ENCODE data around the gene GOLGA6L7.
"Not testable (repeated sequence)": the region's sequence is repeated elsewhere in the genome, so short reads cannot be mapped to it uniquely, and the experiment has no call there.

GOLGA6L7 gene

GRCh38 chr15:28848521-28848920, at the start of gene GOLGA6L7:
Gene GOLGA6L7 (minus strand): TSS chr15:28848644. CDS start chr15:28848549, 95 bp downstream.
- H3K9me3 Mint-ChIP-seq; H3K27ac Mint-ChIP-seq (ENCODE audit: low read depth); H3K27me3 Mint-ChIP-seq; H3K4me3 Mint-ChIP-seq; ATAC-seq (replicated peaks; ENCODE audit: extremely low read depth, poor library complexity, severe bottlenecking); H3K36me3 Mint-ChIP-seq (ENCODE audit: insufficient read depth); DNase-seq (ENCODE audit: low spot score in 2 of 2): not testable (repeated sequence)
- H3K4me1 Mint-ChIP-seq, result peaks cover 12% of the 10 kb centered on the region

DNA sequence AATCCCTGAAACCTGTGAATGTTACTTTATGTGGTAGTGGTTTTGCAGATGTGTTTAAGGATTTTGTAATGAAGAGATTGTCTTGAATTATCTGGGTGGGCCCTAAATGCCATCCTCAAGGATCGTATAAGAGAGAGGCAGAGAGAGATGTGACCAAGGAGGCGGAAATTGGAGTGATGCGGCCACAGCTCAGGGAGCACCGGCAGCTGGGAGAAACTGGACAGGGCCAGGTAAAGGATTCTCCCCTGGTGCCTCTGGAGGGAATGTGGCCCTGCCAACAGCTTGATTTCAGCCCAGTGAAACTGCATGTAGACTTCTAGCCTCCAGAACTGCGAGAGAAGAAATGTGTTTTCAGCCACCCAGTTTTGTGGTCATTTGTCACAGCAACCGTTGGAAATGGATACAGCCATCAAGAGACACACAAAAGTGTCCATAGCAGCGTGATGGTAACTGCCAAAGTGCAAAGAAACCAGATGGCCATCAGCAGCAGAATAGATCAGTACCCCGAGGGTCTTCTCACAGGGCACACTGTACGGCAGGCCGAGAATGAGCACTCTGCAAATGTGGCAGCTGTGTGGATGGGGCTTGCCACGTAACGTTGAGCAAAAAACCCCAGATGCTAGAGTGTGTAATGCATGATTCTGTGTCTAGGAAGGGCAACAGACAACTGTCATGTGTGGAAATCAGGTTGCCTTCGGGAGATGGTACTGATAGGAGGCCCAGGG, 49.6 kb upstream of the GOLGA6L7 start:
- Mint-ChIP-seq H3K4me1 (peaks cover 31% of the 10 kb centered on the region), H3K9me3 (no peaks in the 10 kb centered on the region), H3K36me3 (ENCODE audit: insufficient read depth) (no peaks in the 10 kb centered on the region), H3K27ac (ENCODE audit: low read depth) (peak overlapping the region; percentile 2), H3K27me3 (no peaks in the 10 kb centered on the region), H3K4me3 (no peak overlapping the region)
- ATAC-seq (replicated peaks; ENCODE audit: extremely low read depth, poor library complexity, severe bottlenecking) (no peak), DNase-seq (ENCODE audit: low spot score in 2 of 2) (no peak)

GRCh38 chr15:28896951-28897350, 48.5 kb upstream of the GOLGA6L7 start:
- H3K4me1 Mint-ChIP-seq, result peaks cover 35% of the 10 kb centered on the region
- no peak overlapping the region for H3K4me3 Mint-ChIP-seq
- DNase-seq (ENCODE audit: low spot score in 2 of 2) (no peak), ATAC-seq (replicated peaks; ENCODE audit: extremely low read depth, poor library complexity, severe bottlenecking) (no peak)
- H3K27ac Mint-ChIP-seq (ENCODE audit: low read depth), result no peak overlapping the region
- H3K9me3 Mint-ChIP-seq, result no peaks in the 10 kb centered on the region
- H3K27me3 Mint-ChIP-seq, result no peaks in the 10 kb centered on the region
- no peaks in the 10 kb centered on the region for H3K36me3 Mint-ChIP-seq (ENCODE audit: insufficient read depth)

DNA sequence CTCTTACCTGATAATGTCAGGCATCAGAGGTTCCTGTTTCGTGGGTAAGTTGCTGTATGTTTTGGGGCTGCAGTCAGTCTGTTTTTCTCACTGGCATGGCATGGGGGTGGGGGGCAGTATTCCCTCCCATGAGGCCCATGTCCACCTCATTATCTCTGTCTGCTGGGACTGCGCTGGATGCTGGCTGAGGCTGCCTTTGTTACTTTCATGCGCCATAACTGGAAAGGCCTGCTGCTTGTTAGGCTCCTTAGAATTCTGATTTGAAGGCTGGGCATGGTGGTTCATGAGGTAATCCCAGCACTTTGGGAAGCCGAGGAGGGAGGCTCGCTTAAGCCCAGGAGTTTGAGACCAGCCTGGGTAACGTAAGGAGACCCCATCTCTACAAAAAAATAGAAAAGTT, 47.1 kb upstream of the GOLGA6L7 start:
- Mint-ChIP-seq H3K4me1 (peaks cover 43% of the 10 kb centered on the region), H3K4me3 (no peak overlapping the region), H3K27ac (ENCODE audit: low read depth) (no peak overlapping the region), H3K9me3 (no peaks in the 10 kb centered on the region), H3K27me3 (no peaks in the 10 kb centered on the region), H3K36me3 (ENCODE audit: insufficient read depth) (peaks cover 3% of the 10 kb centered on the region)
- DNase-seq (ENCODE audit: low spot score in 2 of 2) (no peak), ATAC-seq (replicated peaks; ENCODE audit: extremely low read depth, poor library complexity, severe bottlenecking) (no peak)

DNA sequence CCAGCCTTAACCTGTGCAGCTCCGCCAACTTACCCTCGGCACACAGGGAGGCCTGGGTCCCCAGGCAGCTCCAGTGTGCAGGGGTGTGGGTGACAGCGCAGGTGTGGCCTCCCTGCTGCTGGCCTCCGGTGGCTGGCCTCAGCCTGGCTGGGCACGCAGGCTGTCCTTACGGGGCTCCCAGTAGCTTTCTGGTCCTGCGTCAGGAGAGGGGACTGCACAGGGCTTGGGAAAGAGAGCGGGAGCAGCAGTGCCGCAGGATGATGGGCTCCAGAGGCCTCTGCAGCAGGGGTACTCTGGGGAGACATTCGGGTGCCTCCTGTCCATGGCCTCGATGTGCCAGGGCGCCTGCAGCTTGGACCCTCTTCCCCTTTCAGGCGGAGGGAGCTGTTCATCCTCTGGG, 46.7 kb upstream of the GOLGA6L7 start:
- ATAC-seq (replicated peaks; ENCODE audit: extremely low read depth, poor library complexity, severe bottlenecking), result no peak
- Mint-ChIP-seq H3K36me3 (ENCODE audit: insufficient read depth) (peaks cover 5% of the 10 kb centered on the region), H3K27ac (ENCODE audit: low read depth) (no peak overlapping the region), H3K27me3 (no peaks in the 10 kb centered on the region), H3K9me3 (no peaks in the 10 kb centered on the region), H3K4me3 (no peak overlapping the region), H3K4me1 (peaks cover 45% of the 10 kb centered on the region)
- no peak for DNase-seq (ENCODE audit: low spot score in 2 of 2)

DNA sequence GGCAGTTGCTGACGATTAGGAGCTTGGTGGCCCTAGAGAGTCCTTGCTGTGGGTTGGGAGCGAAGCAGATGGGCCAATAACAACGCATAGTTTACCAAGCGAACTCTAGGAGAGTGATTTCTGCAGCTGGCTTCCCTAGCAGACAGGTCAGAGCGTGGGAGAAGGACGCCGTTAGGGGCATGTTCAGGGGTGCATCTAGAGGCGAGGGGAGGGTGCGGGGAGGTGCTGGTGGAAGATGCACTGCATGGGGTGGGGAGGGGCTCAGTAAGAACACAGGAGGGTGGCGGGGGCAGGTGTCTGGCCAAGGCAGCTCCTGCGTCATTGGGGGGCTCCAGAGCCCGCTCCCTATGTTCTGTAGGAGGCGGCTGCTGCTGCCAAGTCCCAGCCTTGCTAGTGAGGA, 46.2 kb upstream of the GOLGA6L7 start:
- H3K4me3 Mint-ChIP-seq, result no peak overlapping the region
- H3K4me1 Mint-ChIP-seq, result peaks cover 46% of the 10 kb centered on the region
- H3K27ac Mint-ChIP-seq (ENCODE audit: low read depth), result peak overlapping the region; percentile 47
- H3K27me3 Mint-ChIP-seq, result no peaks in the 10 kb centered on the region
- H3K9me3 Mint-ChIP-seq, result no peaks in the 10 kb centered on the region
- H3K36me3 Mint-ChIP-seq (ENCODE audit: insufficient read depth), result peaks cover 5% of the 10 kb centered on the region
- DNase-seq (ENCODE audit: low spot score in 2 of 2) (no peak), ATAC-seq (replicated peaks; ENCODE audit: extremely low read depth, poor library complexity, severe bottlenecking) (no peak)

DNA sequence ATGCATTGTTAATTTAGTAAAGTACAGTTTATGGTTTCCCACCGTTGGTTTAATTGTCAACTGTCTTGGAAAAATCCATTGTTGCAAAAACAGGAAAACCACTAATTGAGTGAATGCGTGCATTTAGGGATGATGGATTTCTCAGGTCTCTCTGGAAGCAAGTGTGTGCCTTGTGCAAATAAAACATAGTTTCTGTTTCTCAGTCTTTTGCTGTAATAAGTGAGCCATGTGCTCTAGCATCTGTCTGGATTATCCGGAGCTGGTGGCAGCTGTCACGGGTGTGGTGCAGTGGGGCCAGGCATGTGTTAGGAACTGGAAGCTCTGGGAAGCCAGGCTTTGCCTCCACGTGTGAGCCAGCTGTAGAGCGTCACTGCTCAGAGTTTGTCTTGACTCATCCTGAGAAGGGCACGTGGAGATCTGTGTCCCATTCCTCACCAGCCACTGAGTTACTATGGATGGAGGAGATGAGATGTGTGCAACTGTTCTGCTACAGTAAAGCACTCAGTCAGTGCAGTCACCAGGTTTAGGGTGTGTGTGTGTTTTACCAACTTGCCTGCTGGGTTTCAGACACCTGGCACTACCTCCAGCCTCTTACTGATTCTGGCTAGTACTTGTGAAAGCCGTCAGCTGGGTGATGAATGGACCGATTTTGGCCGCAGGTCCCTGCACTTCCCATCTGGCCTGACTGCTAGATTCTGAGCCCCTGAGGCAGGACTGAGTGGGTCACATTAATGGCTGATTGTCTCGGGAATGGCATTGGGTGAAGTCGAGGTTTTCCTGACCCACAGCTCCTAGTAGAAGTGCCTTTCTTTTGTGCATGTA, 44.6 kb upstream of the GOLGA6L7 start:
- H3K27me3 Mint-ChIP-seq, result no peaks in the 10 kb centered on the region
- peaks cover 48% of the 10 kb centered on the region for H3K4me1 Mint-ChIP-seq
- peaks cover 5% of the 10 kb centered on the region for H3K36me3 Mint-ChIP-seq (ENCODE audit: insufficient read depth)
- no peaks in the 10 kb centered on the region for H3K9me3 Mint-ChIP-seq
- H3K4me3 Mint-ChIP-seq, result no peak overlapping the region
- DNase-seq (ENCODE audit: low spot score in 2 of 2) (no peak), ATAC-seq (replicated peaks; ENCODE audit: extremely low read depth, poor library complexity, severe bottlenecking) (no peak)
- H3K27ac Mint-ChIP-seq (ENCODE audit: low read depth), result no peak overlapping the region

- ATAC-seq (replicated peaks; ENCODE audit: extremely low read depth, poor library complexity, severe bottlenecking) (no peak), DNase-seq (ENCODE audit: low spot score in 2 of 2) (no peak)
- H3K27ac Mint-ChIP-seq (ENCODE audit: low read depth), result no peak overlapping the region
- H3K27me3 Mint-ChIP-seq, result no peaks in the 10 kb centered on the region
- peaks cover 5% of the 10 kb centered on the region for H3K36me3 Mint-ChIP-seq (ENCODE audit: insufficient read depth)
- peaks cover 48% of the 10 kb centered on the region for H3K4me1 Mint-ChIP-seq
- H3K4me3 Mint-ChIP-seq, result peak overlapping the region; percentile 64
- no peaks in the 10 kb centered on the region for H3K9me3 Mint-ChIP-seq
Measured at GRCh38 chr15:28891588-28891987, 43.1 kb upstream of the GOLGA6L7 start.

GRCh38 chr15:28890711-28891495, 42.5 kb upstream of the GOLGA6L7 start:
- Mint-ChIP-seq H3K27ac (ENCODE audit: low read depth) (peak overlapping the region; percentile 93), H3K4me3 (peak overlapping the region; percentile 64), H3K27me3 (no peaks in the 10 kb centered on the region), H3K4me1 (peaks cover 48% of the 10 kb centered on the region), H3K36me3 (ENCODE audit: insufficient read depth) (peaks cover 5% of the 10 kb centered on the region), H3K9me3 (no peaks in the 10 kb centered on the region)
- DNase-seq (ENCODE audit: low spot score in 2 of 2) (no peak), ATAC-seq (replicated peaks; ENCODE audit: extremely low read depth, poor library complexity, severe bottlenecking) (peak; percentile 74)

- H3K4me1 Mint-ChIP-seq, result peaks cover 48% of the 10 kb centered on the region
- H3K9me3 Mint-ChIP-seq; H3K27me3 Mint-ChIP-seq; ATAC-seq (replicated peaks; ENCODE audit: extremely low read depth, poor library complexity, severe bottlenecking); DNase-seq (ENCODE audit: low spot score in 2 of 2); H3K36me3 Mint-ChIP-seq (ENCODE audit: insufficient read depth): not testable (repeated sequence)
- H3K4me3 Mint-ChIP-seq, result peak overlapping the region; percentile 64
- peak overlapping the region; percentile 93 for H3K27ac Mint-ChIP-seq (ENCODE audit: low read depth)
Measured at GRCh38 chr15:28890291-28890690, 41.8 kb upstream of the GOLGA6L7 start.

- not testable (repeated sequence) for H3K27me3 Mint-ChIP-seq; ATAC-seq (replicated peaks; ENCODE audit: extremely low read depth, poor library complexity, severe bottlenecking); DNase-seq (ENCODE audit: low spot score in 2 of 2); H3K36me3 Mint-ChIP-seq (ENCODE audit: insufficient read depth); H3K9me3 Mint-ChIP-seq
- Mint-ChIP-seq H3K4me3 (peak overlapping the region; percentile 80), H3K27ac (ENCODE audit: low read depth) (peak overlapping the region; percentile 93), H3K4me1 (peaks cover 48% of the 10 kb centered on the region)
Measured at GRCh38 chr15:28889871-28890270, 41.4 kb upstream of the GOLGA6L7 start.

DNA sequence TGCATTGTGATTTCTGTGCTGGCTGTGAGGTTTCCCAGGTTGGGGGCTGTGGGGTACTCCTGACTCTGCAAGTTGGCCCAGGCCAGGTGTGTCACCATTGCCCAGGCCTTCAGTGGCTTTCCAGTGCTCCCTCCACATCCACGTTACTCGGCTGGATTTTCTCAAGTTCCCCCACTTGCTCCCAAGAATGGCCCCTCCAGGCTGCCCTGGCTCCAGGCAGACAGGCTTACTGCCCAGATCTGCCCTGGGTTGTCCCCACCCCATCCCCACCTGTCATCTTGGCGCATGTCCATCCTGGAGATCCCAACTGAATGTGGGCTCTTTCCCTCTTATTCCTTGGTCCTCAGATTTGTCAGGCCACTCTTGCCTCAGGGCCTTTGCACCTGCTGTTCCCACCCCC, 40.9 kb upstream of the GOLGA6L7 start:
- DNase-seq (ENCODE audit: low spot score in 2 of 2), result no peak
- Mint-ChIP-seq H3K4me3 (peak overlapping the region; percentile 80), H3K27ac (ENCODE audit: low read depth) (peak overlapping the region; percentile 93), H3K36me3 (ENCODE audit: insufficient read depth) (peaks cover 5% of the 10 kb centered on the region), H3K27me3 (no peaks in the 10 kb centered on the region), H3K4me1 (peaks cover 48% of the 10 kb centered on the region), H3K9me3 (no peaks in the 10 kb centered on the region)
- no peak for ATAC-seq (replicated peaks; ENCODE audit: extremely low read depth, poor library complexity, severe bottlenecking)

All from central memory CD8-positive, alpha-beta T cell (primary cell).